Measurements from ENCODE around the gene RAD17. TPM values are rescaled to one million over a fixed set of nuclear protein-coding genes. Genes with fewer than 3 reads are reported as not detected.
"Not testable (repeated sequence)": the region's sequence is repeated elsewhere in the genome, so short reads cannot be mapped to it uniquely, and the experiment has no call there.

Gene RAD17
- polyA plus RNA-seq, 1 donor (not counting 4 experiments of a cell fraction or from before 2014, with no cell fraction given) = 23.0 TPM

GRCh38 chr5:69432412-69433206, 63.0 kb downstream of the RAD17 start:
- H3K9ac ChIP-seq (ENCODE audit: control insufficient read depth, extremely low read depth, insufficient read depth, low read length) = no peak overlapping the region
- no peaks in the 10 kb centered on the region for H3K9me3 ChIP-seq (ENCODE audit: control insufficient read depth, low read depth, low read length)
- H3K4me3 ChIP-seq (ENCODE audit: control insufficient read depth in 2 of 3, extremely low read depth in 1 of 3, insufficient read depth in 2 of 3, low read depth in 1 of 3, low read length in 3 of 3) = no peak overlapping the region
- no peaks in the 10 kb centered on the region for H3K79me2 ChIP-seq (ENCODE audit: control insufficient read depth, insufficient read depth, low read length)
- H4K20me1 ChIP-seq (ENCODE audit: control insufficient read depth, extremely low read depth, insufficient read depth, low read length) = no peaks in the 10 kb centered on the region
- dilution Hi-C loops (cut with MboI; ENCODE audit: extremely low pct_ligation_motif_present, low sequenced_read_pairs) = no loop called here
- TF ChIP-seq CTCF (optimal IDR thresholded peaks at IDR 0.05 in 1 of 3, IDR thresholded peaks at IDR 0.05 in 1 of 3, conservative IDR thresholded peaks at IDR 0.05 in 1 of 3; ENCODE audit: extremely low read depth in 1 of 3, insufficient read depth in 2 of 3, low read length in 3 of 3) (no peak), EZH2 (IDR thresholded peaks at IDR 0.05; ENCODE audit: low read length) (no peak)
- H3K36me3 ChIP-seq (ENCODE audit: control insufficient read depth in 2 of 2, extremely low read depth in 1 of 2, insufficient read depth in 2 of 2, low read length in 2 of 2) = peaks cover 4 to 8% of the 10 kb centered on the region in 2 experiments
- FAIRE-seq = no peak
- H3K27me3 ChIP-seq (ENCODE audit: control insufficient read depth, extremely low read depth, insufficient read depth, low read length) = no peaks in the 10 kb centered on the region
- DNase-seq (ENCODE audit: low read depth, low spot score) = no peak
- H3K4me1 ChIP-seq (ENCODE audit: control insufficient read depth, extremely low read depth, insufficient read depth, low read length) = no peaks in the 10 kb centered on the region
- no peaks in the 10 kb centered on the region for H3K9me1 ChIP-seq (ENCODE audit: control insufficient read depth, extremely low read depth, insufficient read depth, low read length)
- H2AFZ ChIP-seq (ENCODE audit: control insufficient read depth, low read length) = no peak overlapping the region
- no peak overlapping the region for H3K27ac ChIP-seq (ENCODE audit: control insufficient read depth, insufficient read depth, low read length)
- no peak overlapping the region for H3K4me2 ChIP-seq (ENCODE audit: control insufficient read depth, extremely low read depth, insufficient read depth, low read depth, low read length)

GRCh38 chr5:69435276-69435884, 65.8 kb downstream of the RAD17 start:
- H3K4me1 ChIP-seq (ENCODE audit: control insufficient read depth, extremely low read depth, insufficient read depth, low read length); FAIRE-seq; H3K9ac ChIP-seq (ENCODE audit: control insufficient read depth, extremely low read depth, insufficient read depth, low read length); H2AFZ ChIP-seq (ENCODE audit: control insufficient read depth, low read length); H3K9me3 ChIP-seq (ENCODE audit: control insufficient read depth, low read depth, low read length); H4K20me1 ChIP-seq (ENCODE audit: control insufficient read depth, extremely low read depth, insufficient read depth, low read length); H3K27me3 ChIP-seq (ENCODE audit: control insufficient read depth, extremely low read depth, insufficient read depth, low read length); H3K9me1 ChIP-seq (ENCODE audit: control insufficient read depth, extremely low read depth, insufficient read depth, low read length); H3K4me2 ChIP-seq (ENCODE audit: control insufficient read depth, extremely low read depth, insufficient read depth, low read depth, low read length); H3K27ac ChIP-seq (ENCODE audit: control insufficient read depth, insufficient read depth, low read length); dilution Hi-C loops (cut with MboI; ENCODE audit: extremely low pct_ligation_motif_present, low sequenced_read_pairs); H3K36me3 ChIP-seq (ENCODE audit: control insufficient read depth in 2 of 2, extremely low read depth in 1 of 2, insufficient read depth in 2 of 2, low read length in 2 of 2); H3K4me3 ChIP-seq (ENCODE audit: control insufficient read depth in 2 of 3, extremely low read depth in 1 of 3, insufficient read depth in 2 of 3, low read depth in 1 of 3, low read length in 3 of 3); H3K79me2 ChIP-seq (ENCODE audit: control insufficient read depth, insufficient read depth, low read length); DNase-seq (ENCODE audit: low read depth, low spot score): not testable (repeated sequence)

All from keratinocyte (primary cell).